Esophagus squamous epithelium (tissue), 5 donors: ENCODE data around the gene WDR37. TPM values are rescaled to one million over a fixed set of nuclear protein-coding genes. Genes with fewer than 3 reads are reported as not detected.

ENCODE experiments used
- DNase-seq: peaks from one replicate; lab custom pipeline; 2025; lab: John Stamatoyannopoulos, UW
- H3K27ac ChIP-seq, 4 donors: fragments of 200-600 bp; sonication (generic); one replicate each; pipeline ENCODE4 v1.5.1; 2016 to 2019; ENCODE audit warnings: mild to moderate bottlenecking in 1 of 4
- H3K27me3 ChIP-seq, 4 donors: fragments of 200-600 bp; sonication (generic); 1 replicate in 3 of 4; 2 replicates in 1 of 4; pipeline versions ENCODE4 v1.5.1 to v1.6.0; 2017 to 2021; ENCODE audit warnings: antibody characterized with exemption in 1 of 4
- H3K36me3 ChIP-seq, 3 donors: fragments of 200-600 bp; sonication (generic); one replicate each; pipeline ENCODE4 v1.5.1; 2016 to 2019
- H3K4me1 ChIP-seq, 3 donors: fragments of 200-600 bp; sonication (generic); one replicate each; pipeline ENCODE4 v1.5.1; 2017 to 2019
- H3K4me3 ChIP-seq, 4 donors: fragments of 200-600 bp; sonication (generic); 1 replicate in 3 of 4; 2 replicates in 1 of 4; pipeline ENCODE4 v1.5.1; 2016 to 2019; ENCODE audit warnings: mild to moderate bottlenecking in 2 of 4, moderate library complexity in 1 of 4
- H3K9me3 ChIP-seq, 3 donors: fragments of 200-600 bp; sonication (generic); one replicate each; pipeline ENCODE4 v1.5.1; 2016 to 2019
- CTCF ChIP-seq, 6 experiments: fragments of 450-650 bp in 4 of 6; fragments of 200-600 bp in 2 of 6; sonication (generic) in 2 of 6; IDR thresholded peaks; one replicate each; pipeline ENCODE4 v1.5.1; 2016 to 2019; ENCODE audit warnings: antibody characterized with exemption in 6 of 6, mild to moderate bottlenecking in 4 of 6, moderate library complexity in 4 of 6
- POLR2A ChIP-seq, 4 donors: fragments of 450-650 bp; IDR thresholded peaks; one replicate each; pipeline ENCODE4 v1.6.1; 2017; ENCODE audit warnings: antibody characterized with exemption in 4 of 4, mild to moderate bottlenecking in 4 of 4, moderate library complexity in 3 of 4
- WGBS, 2 donors: methylation state at CpG; one replicate each; pipeline ENCODE4 v1.1.5; 2018; 5-methylcytosine and 5-hydroxymethylcytosine counted together
- intact Hi-C: fragments of 100-400 bp; cut with DNase I; formaldehyde crosslinking; loops from one replicate; pipeline ENCODE4 v1.15.0; 2022
- total RNA-seq, 4 donors: library from RNA; depleted of rRNA; stranded (reverse); fragments of >200 nt; gene quantifications; one replicate each; pipeline ENCODE4 v1.1.0, GENCODE V29; 2016
- donor health status: DM: yes; HTN: yes; CAD: no.

Gene WDR37
- total RNA-seq, 4 donors from 2014 or later: 7.5 to 17.2 (median 11.3) TPM

- TF ChIP-seq CTCF (IDR thresholded peaks at IDR 0.05): no peak
- TF ChIP-seq POLR2A (IDR thresholded peaks at IDR 0.05): no peak
- no peaks in the 10 kb centered on the region for H3K4me1 ChIP-seq
- no peaks in the 10 kb centered on the region for H3K9me3 ChIP-seq
- no peak for DNase-seq
- WGBS, 2 donors: 64 to 69% methylated on average over 5 to 9 of the region's 13 CpGs
- intact Hi-C loops: no loop called here
- no peak overlapping the region for H3K27ac ChIP-seq
- no peak overlapping the region for H3K4me3 ChIP-seq
- H3K27me3 ChIP-seq: peaks cover 0 to 12% (median 0%) of the 10 kb centered on the region in 4 donors
- H3K36me3 ChIP-seq: no peaks in the 10 kb centered on the region
These were observed 106.5 kb downstream of the WDR37 start for GRCh38 chr10:1162481-1163203.

DNA sequence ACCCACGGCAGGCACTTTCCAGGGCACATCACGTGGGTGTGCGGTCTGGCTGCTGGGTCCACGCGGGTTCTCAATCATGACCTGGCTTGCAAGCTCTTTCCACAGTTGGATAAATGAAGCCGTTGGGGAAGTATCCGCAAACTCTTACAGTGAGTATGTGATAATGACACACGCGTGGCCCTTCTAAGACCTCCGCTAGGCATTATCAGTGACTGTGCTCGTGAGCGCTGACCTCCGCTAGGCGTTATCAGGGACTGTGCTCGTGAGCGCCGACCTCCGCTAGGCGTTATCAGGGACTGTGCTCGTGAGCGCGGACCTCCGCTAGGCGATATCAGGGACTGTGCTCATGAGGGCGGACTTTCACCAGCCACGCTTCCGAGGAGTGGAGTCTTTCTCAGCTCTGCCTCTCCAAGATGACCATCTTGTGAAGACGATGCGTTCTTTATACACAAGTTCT lies 107.0 kb downstream of the WDR37 start:
- WGBS, 2 donors: 93% methylated on average over 18 to 27 of the region's 29 CpGs
- intact Hi-C loops: no loop called here
- DNase-seq: no peak
- Histone ChIP-seq H3K4me1 (no peaks in the 10 kb centered on the region), H3K36me3 (no peaks in the 10 kb centered on the region), H3K9me3 (no peaks in the 10 kb centered on the region), H3K27ac (no peak overlapping the region), H3K27me3 (peaks cover 0 to 12% (median 0%) of the 10 kb centered on the region in 4 donors), H3K4me3 (no peak overlapping the region)
- TF ChIP-seq POLR2A (IDR thresholded peaks at IDR 0.05) (no peak), CTCF (IDR thresholded peaks at IDR 0.05) (no peak)

DNA sequence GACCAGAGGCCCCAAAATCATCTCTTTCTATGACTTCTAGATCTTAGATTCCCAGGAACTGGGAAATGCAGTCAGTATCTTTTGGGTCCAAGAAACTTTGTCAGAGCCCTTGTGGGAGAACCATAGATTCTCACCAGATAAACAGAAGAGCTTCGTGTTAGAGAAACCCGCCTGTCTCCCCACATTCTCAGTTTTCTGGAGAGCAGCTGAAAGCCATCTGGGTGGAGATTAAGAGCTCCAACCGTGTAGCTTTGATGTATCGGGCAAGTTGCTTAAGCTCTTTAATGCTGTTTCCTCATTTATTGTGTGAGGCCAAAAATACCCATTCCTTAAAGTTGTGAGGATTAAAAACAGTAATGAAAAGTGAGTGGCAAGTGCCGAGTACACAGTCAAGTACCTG lies 107.6 kb downstream of the WDR37 start:
- Histone ChIP-seq H3K4me3 (no peak overlapping the region), H3K27me3 (peaks cover 0 to 13% (median 0%) of the 10 kb centered on the region in 4 donors), H3K4me1 (no peaks in the 10 kb centered on the region), H3K36me3 (no peaks in the 10 kb centered on the region), H3K9me3 (no peaks in the 10 kb centered on the region), H3K27ac (no peak overlapping the region)
- intact Hi-C loops: no loop called here
- 53 to 60% methylated on average over 5 of the region's 5 CpGs for WGBS, 2 donors
- no peak for DNase-seq
- no peak for TF ChIP-seq POLR2A (IDR thresholded peaks at IDR 0.05)
- no peak for TF ChIP-seq CTCF (IDR thresholded peaks at IDR 0.05)

DNA sequence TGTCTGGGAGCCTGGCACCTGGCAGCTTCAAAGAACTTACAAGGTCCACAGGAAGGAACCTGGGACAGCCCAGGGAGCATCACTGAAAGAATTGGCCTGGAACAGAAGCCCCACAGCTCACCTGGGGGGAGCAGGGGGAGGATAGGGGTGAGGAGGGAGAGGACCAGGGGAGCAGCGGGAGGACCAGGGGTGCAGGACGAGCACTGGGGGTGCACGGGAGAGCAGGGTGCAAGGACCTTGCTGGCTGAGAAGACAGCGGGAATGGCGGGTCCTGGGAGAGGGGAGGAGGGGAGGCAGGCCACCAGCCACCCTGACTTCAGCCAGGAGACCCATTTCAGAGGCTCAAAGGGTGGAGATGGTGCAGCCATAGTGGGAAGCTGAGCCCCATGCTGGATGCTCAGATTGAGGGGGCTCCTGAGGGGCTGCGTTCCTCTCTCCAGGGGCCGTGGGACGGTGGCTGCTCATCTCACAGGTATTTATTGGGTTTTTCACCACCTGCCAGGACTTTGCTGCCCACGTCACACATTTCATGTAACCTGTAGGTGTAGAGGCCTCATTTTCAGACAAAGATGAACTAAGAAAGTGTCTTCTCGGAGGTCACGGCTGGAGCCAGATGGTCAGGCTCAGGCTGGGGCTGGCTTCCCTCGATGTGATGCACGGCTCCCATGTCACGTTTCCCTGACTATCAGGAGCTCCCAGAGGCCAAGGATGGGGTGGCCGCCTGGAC lies 110.1 kb downstream of the WDR37 start:
- Histone ChIP-seq H3K4me1 (no peaks in the 10 kb centered on the region), H3K4me3 (no peak overlapping the region), H3K27ac (no peak overlapping the region), H3K9me3 (no peaks in the 10 kb centered on the region), H3K27me3 (peaks cover 0 to 26% (median 0%) of the 10 kb centered on the region in 4 donors), H3K36me3 (no peaks in the 10 kb centered on the region)
- no peak for DNase-seq
- 84 to 92% methylated on average over 7 to 10 of the region's 15 CpGs for WGBS, 2 donors
- intact Hi-C loops: no loop called here
- TF ChIP-seq CTCF (IDR thresholded peaks at IDR 0.05): no peak
- TF ChIP-seq POLR2A (IDR thresholded peaks at IDR 0.05): no peak

GRCh38 chr10:1166828-1167275 lies 110.7 kb downstream of the WDR37 start:
- intact Hi-C loops: no loop called here
- H3K27ac ChIP-seq: no peak overlapping the region
- H3K27me3 ChIP-seq: peaks cover 0 to 26% (median 0%) of the 10 kb centered on the region in 4 donors
- H3K4me3 ChIP-seq: no peak overlapping the region
- DNase-seq: no peak
- H3K9me3 ChIP-seq: no peaks in the 10 kb centered on the region
- TF ChIP-seq CTCF (IDR thresholded peaks at IDR 0.05): no peak
- no peak for TF ChIP-seq POLR2A (IDR thresholded peaks at IDR 0.05)
- 86 to 97% methylated on average over 4 to 7 of the region's 9 CpGs for WGBS, 2 donors
- H3K4me1 ChIP-seq: no peaks in the 10 kb centered on the region
- H3K36me3 ChIP-seq: no peaks in the 10 kb centered on the region
